ENCODE data around the gene PLB1.

Gene PLB1

GRCh38 chr2:28563869-28564268 is 68.0 kb downstream of the PLB1 start:
- no peak overlapping the region for H3K27ac ChIP-seq
- DNase-seq: no peak
- peaks cover 0 to 27% (median 5%) of the 10 kb centered on the region in 4 donors for H3K4me1 ChIP-seq
- no peak for TF ChIP-seq CTCF (IDR thresholded peaks at IDR 0.05)
- H3K9me3 ChIP-seq: no peaks in the 10 kb centered on the region
- H3K27me3 ChIP-seq: no peaks in the 10 kb centered on the region
- intact Hi-C loops (cut with DNase I; ENCODE audit: low total_unique reads): loop anchor here (10.0 kb wide), 1 partner anchor 321 kb away; no protein-coding TSS in a partner anchor
- H3K36me3 ChIP-seq: no peaks in the 10 kb centered on the region
- no peak overlapping the region for H3K4me3 ChIP-seq

GRCh38 chr2:28564346-28564745 is 68.5 kb downstream of the PLB1 start:
- intact Hi-C loops (cut with DNase I; ENCODE audit: low total_unique reads): loop anchor here (10.0 kb wide), 1 partner anchor 320 kb away; no protein-coding TSS in a partner anchor
- no peak for TF ChIP-seq CTCF (IDR thresholded peaks at IDR 0.05)
- no peak for DNase-seq
- Histone ChIP-seq H3K27me3 (no peaks in the 10 kb centered on the region), H3K4me1 (peaks cover 0 to 27% (median 5%) of the 10 kb centered on the region in 4 donors), H3K4me3 (no peak overlapping the region), H3K9me3 (no peaks in the 10 kb centered on the region), H3K27ac (no peak overlapping the region), H3K36me3 (no peaks in the 10 kb centered on the region)

GRCh38 chr2:28565033-28565432 is 69.2 kb downstream of the PLB1 start:
- DNase-seq: no peak
- Histone ChIP-seq H3K9me3 (no peaks in the 10 kb centered on the region), H3K27me3 (no peaks in the 10 kb centered on the region), H3K4me3 (no peak overlapping the region), H3K4me1 (peaks cover 0 to 27% (median 5%) of the 10 kb centered on the region in 4 donors), H3K36me3 (no peaks in the 10 kb centered on the region), H3K27ac (no peak overlapping the region)
- intact Hi-C loops (cut with DNase I; ENCODE audit: low total_unique reads): loop anchor here (10.0 kb wide), 1 partner anchor 320 kb away; no protein-coding TSS in a partner anchor
- no peak for TF ChIP-seq CTCF (IDR thresholded peaks at IDR 0.05)

GRCh38 chr2:28565720-28566295 is 69.9 kb downstream of the PLB1 start:
- H3K27ac ChIP-seq: peak overlapping the region; percentile 58 to 62
- intact Hi-C loops (cut with DNase I; ENCODE audit: low total_unique reads): loop anchor here (10.0 kb wide), 1 partner anchor 319 kb away; no protein-coding TSS in a partner anchor

GRCh38 chr2:28566521-28567041 is 70.7 kb downstream of the PLB1 start:
- peak; percentile 72 to 90 for DNase-seq
- H3K4me3 ChIP-seq: peak overlapping the region; percentile 55 to 67
- intact Hi-C loops (cut with DNase I; ENCODE audit: low total_unique reads): loop anchor here (10.0 kb wide), 1 partner anchor 318 kb away; no protein-coding TSS in a partner anchor
- H3K9me3 ChIP-seq: no peaks in the 10 kb centered on the region
- peak overlapping the region; percentile 58 to 62 for H3K27ac ChIP-seq
- H3K4me1 ChIP-seq: peaks cover 0 to 27% (median 5%) of the 10 kb centered on the region in 4 donors
- H3K27me3 ChIP-seq: no peaks in the 10 kb centered on the region
- H3K36me3 ChIP-seq: no peaks in the 10 kb centered on the region
- peak; percentile 100 for TF ChIP-seq CTCF (IDR thresholded peaks at IDR 0.05)

More at GRCh38 chr2:28565720-28566295, 69.9 kb downstream of the PLB1 start:
- H3K4me1 ChIP-seq: peaks cover 0 to 27% (median 5%) of the 10 kb centered on the region in 4 donors
- peak overlapping the region in 1 of 2 donors; percentile 67 for H3K4me3 ChIP-seq
- H3K9me3 ChIP-seq: no peaks in the 10 kb centered on the region
- H3K36me3 ChIP-seq: no peaks in the 10 kb centered on the region
- DNase-seq: no peak
- H3K27me3 ChIP-seq: no peaks in the 10 kb centered on the region
- no peak for TF ChIP-seq CTCF (IDR thresholded peaks at IDR 0.05)

Measured in tibial artery (tissue), 4 donors.